Measurements from ENCODE around the gene ST8SIA6.

DNA sequence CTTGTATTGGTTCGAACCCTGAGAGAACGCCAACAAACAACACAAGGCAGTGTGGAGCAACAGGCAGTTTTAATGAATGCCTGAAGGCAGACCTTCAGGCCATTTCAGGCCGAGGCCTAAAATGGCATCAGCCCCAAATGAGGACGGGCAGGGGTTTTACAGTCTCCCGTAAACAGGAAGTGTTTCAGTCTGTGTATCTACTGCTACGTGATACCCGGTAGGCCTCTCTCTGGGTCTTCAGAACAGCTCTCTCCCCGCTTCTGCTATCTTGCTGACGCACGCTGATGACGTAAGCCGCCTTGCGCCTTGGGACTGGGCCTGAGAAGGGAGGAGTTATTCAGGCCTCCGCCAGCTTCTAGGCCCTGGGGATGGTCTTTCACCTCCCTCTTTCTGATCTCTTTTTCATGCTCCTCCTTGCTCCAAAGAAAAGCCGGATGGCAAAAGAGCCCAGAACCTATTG is 67.7 kb downstream of the ST8SIA6 start:
- TF ChIP-seq, protein P1, sequence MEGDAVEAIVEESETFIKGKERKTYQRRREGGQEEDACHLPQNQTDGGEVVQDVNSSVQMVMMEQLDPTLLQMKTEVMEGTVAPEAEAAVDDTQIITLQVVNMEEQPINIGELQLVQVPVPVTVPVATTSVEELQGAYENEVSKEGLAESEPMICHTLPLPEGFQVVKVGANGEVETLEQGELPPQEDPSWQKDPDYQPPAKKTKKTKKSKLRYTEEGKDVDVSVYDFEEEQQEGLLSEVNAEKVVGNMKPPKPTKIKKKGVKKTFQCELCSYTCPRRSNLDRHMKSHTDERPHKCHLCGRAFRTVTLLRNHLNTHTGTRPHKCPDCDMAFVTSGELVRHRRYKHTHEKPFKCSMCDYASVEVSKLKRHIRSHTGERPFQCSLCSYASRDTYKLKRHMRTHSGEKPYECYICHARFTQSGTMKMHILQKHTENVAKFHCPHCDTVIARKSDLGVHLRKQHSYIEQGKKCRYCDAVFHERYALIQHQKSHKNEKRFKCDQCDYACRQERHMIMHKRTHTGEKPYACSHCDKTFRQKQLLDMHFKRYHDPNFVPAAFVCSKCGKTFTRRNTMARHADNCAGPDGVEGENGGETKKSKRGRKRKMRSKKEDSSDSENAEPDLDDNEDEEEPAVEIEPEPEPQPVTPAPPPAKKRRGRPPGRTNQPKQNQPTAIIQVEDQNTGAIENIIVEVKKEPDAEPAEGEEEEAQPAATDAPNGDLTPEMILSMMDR (IDR thresholded peaks at IDR 0.05) = no peak
- TF ChIP-seq POLR2A (IDR thresholded peaks at IDR 0.05) = no peak
